PC-3 (cell line): ENCODE measurements around the gene FZD10. TPM values are rescaled to one million over a fixed set of nuclear protein-coding genes. Genes with fewer than 3 reads are reported as not detected.

ENCODE experiments used
- ATAC-seq: fragments of 200-7000 bp; cut with Tn5 transposase; 2 replicates; pipeline ENCODE4 v1.9.1; 2020; ENCODE audit warnings: mild to moderate bottlenecking, moderate library complexity
- BruUV-seq: library from RNA; stranded (reverse); fragments of 400-500 nt; replicated peaks from 2 replicates; lab custom pipeline; 2021; lab: Mats Ljungman, UMichigan
- CTCF ChIA-PET: fragments of 300-600 bp; sonication (Branson Sonifier 250); formaldehyde crosslinking; loops from one replicate; lab custom pipeline; 2022; ENCODE audit warnings: antibody characterized with exemption; lab: Charles Lee
- POLR2A ChIA-PET: fragments of 300-600 bp; sonication (Branson Sonifier 250); formaldehyde crosslinking; loops from one replicate; lab custom pipeline; 2022; ENCODE audit warnings: antibody characterized with exemption; ENCODE audit not compliant: unreplicated experiment; lab: Charles Lee
- DNase-seq: peaks from one replicate; pipeline ENCODE4 v3.0.0-alpha.2; 2015
- H2AFZ ChIP-seq: fragments of 300-600 bp; sonication (generic); 2 replicates; pipeline ENCODE4 v1.6.0; 2016; ENCODE audit warnings: antibody characterized with exemption, low read length
- H3F3A ChIP-seq: fragments of 300-600 bp; sonication (generic); one replicate; pipeline ENCODE4 v1.6.0; 2017; ENCODE audit warnings: antibody characterized with exemption, low read length, control low read depth, mild to moderate bottlenecking; ENCODE audit not compliant: unreplicated experiment
- H3K27ac ChIP-seq: fragments of 300-600 bp; sonication (generic); 2 replicates; pipeline ENCODE4 v1.5.1; 2016; ENCODE audit warnings: mild to moderate bottlenecking, low read length
- H3K27me3 ChIP-seq: fragments of 300-600 bp; sonication (generic); 2 replicates; pipeline ENCODE4 v1.6.1; 2016; ENCODE audit warnings: low read length, mixed read lengths
- H3K36me3 ChIP-seq: fragments of 300-600 bp; sonication (generic); 2 replicates; pipeline ENCODE4 v1.6.1; 2016; ENCODE audit warnings: low read depth, mixed run types, low read length, mixed read lengths
- H3K4me1 ChIP-seq: fragments of 300-600 bp; sonication (generic); 2 replicates; pipeline ENCODE4 v1.5.1; 2016; ENCODE audit warnings: low read length; ENCODE audit not compliant: insufficient read depth
- H3K4me2 ChIP-seq: fragments of 300-600 bp; sonication (generic); 2 replicates; pipeline ENCODE4 v1.6.0; 2016; ENCODE audit warnings: low read length
- H3K4me3 ChIP-seq: fragments of 300-600 bp; sonication (generic); 2 replicates; pipeline ENCODE4 v1.5.1; 2016; ENCODE audit warnings: mild to moderate bottlenecking, low read length, mixed read lengths
- H3K79me2 ChIP-seq: fragments of 300-600 bp; sonication (generic); 2 replicates; pipeline ENCODE4 v1.6.1; 2017; ENCODE audit warnings: low read length, mixed read lengths
- H3K9ac ChIP-seq: fragments of 300-600 bp; sonication (generic); 2 replicates; pipeline ENCODE4 v1.6.0; 2016; ENCODE audit warnings: mild to moderate bottlenecking, low read length
- H3K9me2 ChIP-seq: fragments of 300-600 bp; sonication (generic); replicated peaks from 2 replicates; pipeline ENCODE4 v1.6.1; 2016; ENCODE audit warnings: mixed run types, low read length, mixed read lengths
- H3K9me3 ChIP-seq: fragments of 300-600 bp; sonication (generic); 2 replicates; pipeline ENCODE4 v1.6.1; 2016; ENCODE audit warnings: low read length, mixed read lengths
- H4K20me1 ChIP-seq: fragments of 300-600 bp; sonication (generic); 2 replicates; pipeline ENCODE4 v1.6.1; 2016; ENCODE audit warnings: low read length, mixed read lengths
- CTCF ChIP-seq: fragments of 300-600 bp; sonication (generic); conservative IDR thresholded peaks from 2 replicates; pipeline ENCODE4 v1.5.1; 2017; ENCODE audit warnings: antibody characterized with exemption, low read depth, mild to moderate bottlenecking, low read length
- EZH2 ChIP-seq: fragments of 300-600 bp; sonication (generic); IDR thresholded peaks from one replicate; pipeline ENCODE4 v1.6.1; 2017; ENCODE audit warnings: antibody characterized with exemption, mild to moderate bottlenecking, low read length; ENCODE audit not compliant: unreplicated experiment
- EZH2phosphoT487 ChIP-seq: fragments of 300-600 bp; sonication (generic); IDR thresholded peaks from 2 replicates; pipeline ENCODE4 v1.6.1; 2018; ENCODE audit warnings: mild to moderate bottlenecking, antibody characterized with exemption, low read length, borderline replicate concordance
- intact Hi-C: fragments of 100-400 bp; cut with micrococcal nuclease; formaldehyde crosslinking; loops from 2 replicates; pipeline ENCODE4 v1.9.0; 2023
- total RNA-seq: library from RNA; depleted of rRNA; stranded (reverse); fragments of >200 nt; gene quantifications from 2 replicates; pipeline ENCODE4 v1.2.3, GENCODE V29; 2014

Gene FZD10
- total RNA-seq, 1 experiment from 2014 or later, result not detected

- Histone ChIP-seq H3K4me2 (no peak overlapping the region), H3F3A (no peaks in the 10 kb centered on the region), H3K79me2 (no peaks in the 10 kb centered on the region), H3K4me3 (no peak overlapping the region), H3K4me1 (no peaks in the 10 kb centered on the region), H3K9me3 (no peaks in the 10 kb centered on the region), H3K36me3 (no peaks in the 10 kb centered on the region), H4K20me1 (no peaks in the 10 kb centered on the region), H3K27me3 (peaks cover 19% of the 10 kb centered on the region), H3K9ac (no peak overlapping the region), H3K9me2 (no peaks in the 10 kb centered on the region), H3K27ac (no peak overlapping the region), H2AFZ (no peak overlapping the region)
- intact Hi-C loops, result no loop called here
- ATAC-seq, result no peak
- BruUV-seq, result no TSS peak
- DNase-seq, result no peak
- no peak for TF ChIP-seq EZH2phosphoT487
- TF ChIP-seq CTCF, result no peak
- TF ChIP-seq EZH2, result no peak
- ChIA-PET POLR2A (no interaction called here), CTCF (no interaction called here)
Measured at GRCh38 chr12:130130346-130130745, 31.9 kb upstream of the FZD10 start.

GRCh38 chr12:130131025-130131424, 31.2 kb upstream of the FZD10 start:
- Histone ChIP-seq H4K20me1 (no peaks in the 10 kb centered on the region), H3K79me2 (no peaks in the 10 kb centered on the region), H3F3A (no peaks in the 10 kb centered on the region), H3K9me3 (no peaks in the 10 kb centered on the region), H3K27ac (no peak overlapping the region), H3K27me3 (peaks cover 25% of the 10 kb centered on the region), H3K4me1 (no peaks in the 10 kb centered on the region), H2AFZ (no peak overlapping the region), H3K4me3 (no peak overlapping the region), H3K9ac (no peak overlapping the region), H3K9me2 (no peaks in the 10 kb centered on the region), H3K36me3 (no peaks in the 10 kb centered on the region), H3K4me2 (no peak overlapping the region)
- CTCF ChIA-PET, result no interaction called here
- no peak for DNase-seq
- ATAC-seq, result no peak
- intact Hi-C loops, result no loop called here
- no TSS peak for BruUV-seq
- no peak for TF ChIP-seq EZH2phosphoT487
- no peak for TF ChIP-seq CTCF
- no peak for TF ChIP-seq EZH2
- POLR2A ChIA-PET, result no interaction called here

GRCh38 chr12:130131801-130132200, 30.5 kb upstream of the FZD10 start:
- H3K4me2 ChIP-seq, result no peak overlapping the region
- intact Hi-C loops, result no loop called here
- DNase-seq (no peak), ATAC-seq (no peak)
- H4K20me1 ChIP-seq, result no peaks in the 10 kb centered on the region
- BruUV-seq, result no TSS peak
- H3K9ac ChIP-seq, result no peak overlapping the region
- no peaks in the 10 kb centered on the region for H3K9me3 ChIP-seq
- H3K9me2 ChIP-seq, result no peaks in the 10 kb centered on the region
- no peaks in the 10 kb centered on the region for H3K36me3 ChIP-seq
- TF ChIP-seq CTCF, result no peak
- TF ChIP-seq EZH2, result no peak
- no peak for TF ChIP-seq EZH2phosphoT487
- H3K27me3 ChIP-seq, result peaks cover 33% of the 10 kb centered on the region
- no peaks in the 10 kb centered on the region for H3K79me2 ChIP-seq
- H3K4me1 ChIP-seq, result no peaks in the 10 kb centered on the region
- H3F3A ChIP-seq, result no peaks in the 10 kb centered on the region
- ChIA-PET POLR2A (no interaction called here), CTCF (no interaction called here)
- no peak overlapping the region for H3K4me3 ChIP-seq
- no peak overlapping the region for H2AFZ ChIP-seq
- no peak overlapping the region for H3K27ac ChIP-seq
